ENCODE results near the gene SDE2. TPM values are rescaled to one million over a fixed set of nuclear protein-coding genes. Genes with fewer than 3 reads are reported as not detected.
A peak's percentile ranks its signal among the peaks of the same experiment; 100 is the strongest.

Gene SDE2
- total RNA-seq, 4 donors from 2014 or later = 10.5 to 18.7 (median 14.1) TPM

DNA sequence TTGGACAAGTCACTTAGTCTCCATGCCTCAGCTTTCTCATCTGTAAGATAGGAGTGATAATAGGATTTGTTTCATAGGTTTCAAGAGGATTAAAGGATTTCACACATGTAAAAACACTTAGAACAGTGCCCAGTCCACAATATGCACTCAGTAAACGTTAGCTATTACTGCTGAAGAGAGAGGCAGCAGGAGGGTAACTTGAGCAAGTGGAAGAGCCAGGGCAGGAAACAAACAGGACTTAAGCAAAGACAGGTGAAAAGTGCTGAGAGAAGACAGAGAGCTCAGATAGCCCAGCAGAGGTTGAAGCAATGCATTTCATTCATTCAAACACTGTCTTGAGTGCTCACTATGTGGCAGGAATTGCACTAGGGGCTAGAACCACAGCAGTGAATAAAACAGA is 42.3 kb upstream of the SDE2 start:
- intact Hi-C loops (cut with DNase I) = no loop called here
- 37 to 38% methylated on average over 1 of the region's 1 CpG for WGBS, 2 donors
- TF ChIP-seq, protein P1, sequence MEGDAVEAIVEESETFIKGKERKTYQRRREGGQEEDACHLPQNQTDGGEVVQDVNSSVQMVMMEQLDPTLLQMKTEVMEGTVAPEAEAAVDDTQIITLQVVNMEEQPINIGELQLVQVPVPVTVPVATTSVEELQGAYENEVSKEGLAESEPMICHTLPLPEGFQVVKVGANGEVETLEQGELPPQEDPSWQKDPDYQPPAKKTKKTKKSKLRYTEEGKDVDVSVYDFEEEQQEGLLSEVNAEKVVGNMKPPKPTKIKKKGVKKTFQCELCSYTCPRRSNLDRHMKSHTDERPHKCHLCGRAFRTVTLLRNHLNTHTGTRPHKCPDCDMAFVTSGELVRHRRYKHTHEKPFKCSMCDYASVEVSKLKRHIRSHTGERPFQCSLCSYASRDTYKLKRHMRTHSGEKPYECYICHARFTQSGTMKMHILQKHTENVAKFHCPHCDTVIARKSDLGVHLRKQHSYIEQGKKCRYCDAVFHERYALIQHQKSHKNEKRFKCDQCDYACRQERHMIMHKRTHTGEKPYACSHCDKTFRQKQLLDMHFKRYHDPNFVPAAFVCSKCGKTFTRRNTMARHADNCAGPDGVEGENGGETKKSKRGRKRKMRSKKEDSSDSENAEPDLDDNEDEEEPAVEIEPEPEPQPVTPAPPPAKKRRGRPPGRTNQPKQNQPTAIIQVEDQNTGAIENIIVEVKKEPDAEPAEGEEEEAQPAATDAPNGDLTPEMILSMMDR (IDR thresholded peaks at IDR 0.05) = no peak
- TF ChIP-seq POLR2A (IDR thresholded peaks at IDR 0.05) = no peak
- H3K9me3 ChIP-seq = no peaks in the 10 kb centered on the region
- no peaks in the 10 kb centered on the region for H3K36me3 ChIP-seq
- peaks cover 0 to 7% (median 5%) of the 10 kb centered on the region in 3 donors for H3K4me1 ChIP-seq
- no peak overlapping the region for H3K4me3 ChIP-seq
- no peak overlapping the region for H3K27ac ChIP-seq
- no peaks in the 10 kb centered on the region for H3K27me3 ChIP-seq
- DNase-seq = no peak

DNA sequence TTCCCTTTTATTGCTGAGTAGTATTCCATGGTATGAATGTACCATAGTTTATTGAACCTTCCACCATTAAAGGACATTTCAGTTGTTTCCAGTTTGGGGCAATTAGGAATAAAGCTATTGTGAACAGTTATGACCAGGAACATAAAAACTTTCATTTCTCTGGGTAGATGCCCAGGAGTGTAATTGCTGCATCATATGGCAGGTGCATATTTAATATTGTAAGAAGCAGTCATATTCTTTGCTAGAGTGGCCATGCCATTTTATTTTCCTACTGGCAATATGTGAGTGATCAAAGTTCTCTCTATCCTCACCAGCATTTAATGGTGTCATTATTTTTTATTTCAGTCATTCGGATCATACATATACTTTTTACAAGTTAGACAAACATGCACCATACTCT is 39.5 kb upstream of the SDE2 start:
- Histone ChIP-seq H3K4me3 (no peak overlapping the region), H3K4me1 (peaks cover 0 to 16% (median 0%) of the 10 kb centered on the region in 3 donors), H3K27ac (no peak overlapping the region), H3K27me3 (no peaks in the 10 kb centered on the region), H3K36me3 (no peaks in the 10 kb centered on the region), H3K9me3 (no peaks in the 10 kb centered on the region)
- DNase-seq = no peak
- 89 to 94% methylated on average over 1 of the region's 1 CpG for WGBS, 2 donors
- intact Hi-C loops (cut with DNase I) = no loop called here
- no peak for TF ChIP-seq POLR2A (IDR thresholded peaks at IDR 0.05)
- TF ChIP-seq, protein P1 (IDR thresholded peaks at IDR 0.05) = no peak

DNA sequence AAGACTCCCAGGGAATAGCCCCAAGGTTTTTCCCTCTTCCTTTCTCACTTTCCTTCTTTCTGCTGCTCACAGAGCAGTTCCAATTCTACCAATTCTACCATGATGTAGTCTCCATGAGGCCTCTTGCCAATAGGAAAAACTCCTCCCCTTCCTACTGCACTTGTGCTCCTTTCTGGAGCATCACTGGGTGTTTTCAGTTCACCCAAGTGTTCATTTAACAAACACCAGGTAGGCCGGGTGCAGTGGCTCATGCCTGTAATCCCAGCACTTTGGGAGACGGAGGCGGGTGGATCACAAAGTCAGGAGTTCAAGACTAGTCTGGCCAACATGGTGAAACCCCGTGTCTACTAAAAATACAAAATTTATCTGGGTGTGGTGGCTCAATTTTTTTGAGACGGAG is 36.8 kb upstream of the SDE2 start:
- Histone ChIP-seq H3K4me3 (no peak overlapping the region), H3K36me3 (no peaks in the 10 kb centered on the region), H3K27me3 (no peaks in the 10 kb centered on the region), H3K27ac (peak overlapping the region in 2 of 4 donors; percentile 15 to 20), H3K4me1 (peaks cover 0 to 18% (median 0%) of the 10 kb centered on the region in 3 donors), H3K9me3 (no peaks in the 10 kb centered on the region)
- 90 to 98% methylated on average over 5 of the region's 5 CpGs for WGBS, 2 donors
- DNase-seq = no peak
- TF ChIP-seq POLR2A (IDR thresholded peaks at IDR 0.05) = no peak
- TF ChIP-seq, protein P1 (IDR thresholded peaks at IDR 0.05) = no peak
- intact Hi-C loops (cut with DNase I) = no loop called here

DNA sequence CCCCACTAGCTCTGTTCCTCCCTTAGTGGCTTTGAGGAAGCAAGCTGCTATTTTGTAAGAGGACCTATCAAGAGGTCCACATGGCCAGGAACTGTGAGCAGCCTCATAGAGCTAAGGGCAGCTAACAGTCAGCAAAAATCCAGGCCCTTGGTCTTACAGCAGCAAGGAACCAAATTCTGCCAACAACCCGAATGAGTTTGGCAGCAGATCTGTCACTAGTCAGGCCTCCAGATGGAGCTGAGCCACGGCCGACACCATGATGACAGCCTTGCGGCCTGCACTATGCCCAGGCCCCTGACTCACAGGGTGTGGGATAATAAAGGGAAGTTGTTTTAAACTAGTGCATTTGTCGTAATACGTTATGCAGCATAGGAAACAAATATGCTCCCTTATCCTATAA is 35.3 kb upstream of the SDE2 start:
- intact Hi-C loops (cut with DNase I) = no loop called here
- peak; percentile 57 for DNase-seq
- TF ChIP-seq, protein P1 (IDR thresholded peaks at IDR 0.05) = no peak
- no peak for TF ChIP-seq POLR2A (IDR thresholded peaks at IDR 0.05)
- Histone ChIP-seq H3K27me3 (no peaks in the 10 kb centered on the region), H3K36me3 (no peaks in the 10 kb centered on the region), H3K9me3 (no peaks in the 10 kb centered on the region), H3K4me1 (peaks cover 0 to 18% (median 0%) of the 10 kb centered on the region in 3 donors), H3K4me3 (no peak overlapping the region), H3K27ac (peak overlapping the region; percentile 59 to 80 (median 75))
- WGBS, 2 donors = 9 to 25% methylated on average over 6 of the region's 6 CpGs

DNA sequence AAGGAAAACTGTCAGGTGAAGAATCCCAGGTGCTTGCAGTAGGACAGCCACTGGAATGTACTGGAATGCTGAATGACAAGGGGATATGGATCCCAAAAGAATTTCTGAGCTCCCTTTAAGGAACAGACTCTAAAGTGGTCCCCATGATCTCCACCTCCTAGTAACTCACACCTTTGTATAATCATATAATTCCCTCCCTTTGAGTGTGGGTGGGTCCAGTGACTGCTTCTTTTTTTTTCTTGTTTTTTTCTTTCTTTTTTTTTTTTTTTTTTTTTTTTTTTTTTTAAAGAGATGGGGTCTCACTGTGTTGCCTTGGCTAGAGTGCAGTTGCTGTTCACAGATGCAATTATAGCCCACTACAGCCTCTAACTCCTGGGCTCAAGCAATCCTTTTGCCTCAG is 34.8 kb upstream of the SDE2 start:
- H3K36me3 ChIP-seq = no peaks in the 10 kb centered on the region
- no peak for TF ChIP-seq POLR2A (IDR thresholded peaks at IDR 0.05)
- TF ChIP-seq, protein P1 (IDR thresholded peaks at IDR 0.05) = no peak
- H3K27ac ChIP-seq = peak overlapping the region; percentile 59 to 80 (median 75)
- H3K9me3 ChIP-seq = no peaks in the 10 kb centered on the region
- no peak overlapping the region for H3K4me3 ChIP-seq
- H3K4me1 ChIP-seq = peaks cover 0 to 18% (median 0%) of the 10 kb centered on the region in 3 donors
- no peak for DNase-seq
- intact Hi-C loops (cut with DNase I) = no loop called here
- H3K27me3 ChIP-seq = no peaks in the 10 kb centered on the region

Measured in esophagus squamous epithelium (tissue), 5 donors.